ENCODE data around the gene PDE5A.
"Not testable (repeated sequence)": the region's sequence is repeated elsewhere in the genome, so short reads cannot be mapped to it uniquely, and the experiment has no call there.

Gene PDE5A

GRCh38 chr4:119638359-119638758 is 9.8 kb upstream of the PDE5A start:
- H3K36me3 ChIP-seq (ENCODE audit: control insufficient read depth, insufficient read depth, low read length) = no peaks in the 10 kb centered on the region

GRCh38 chr4:119636851-119637250 is 8.2 kb upstream of the PDE5A start:
- not testable (repeated sequence) for H3K9ac ChIP-seq (ENCODE audit: low read length); H3K36me3 ChIP-seq (ENCODE audit: control insufficient read depth, insufficient read depth, low read length); H3K4me3 ChIP-seq (ENCODE audit: low read length); H3K4me1 ChIP-seq (ENCODE audit: control insufficient read depth, insufficient read depth, low read length); H3K27ac ChIP-seq (ENCODE audit: low read depth, low read length); H3K27me3 ChIP-seq (ENCODE audit: control insufficient read depth, insufficient read depth, low read length)

More at GRCh38 chr4:119638359-119638758, 9.8 kb upstream of the PDE5A start:
- Histone ChIP-seq H3K4me1 (ENCODE audit: control insufficient read depth, insufficient read depth, low read length) (no peaks in the 10 kb centered on the region), H3K9ac (ENCODE audit: low read length) (no peak overlapping the region), H3K27me3 (ENCODE audit: control insufficient read depth, insufficient read depth, low read length) (no peaks in the 10 kb centered on the region), H3K4me3 (ENCODE audit: low read length) (no peak overlapping the region), H3K27ac (ENCODE audit: low read depth, low read length) (no peak overlapping the region)

GRCh38 chr4:119632216-119632615 is 3.6 kb upstream of the PDE5A start:
- no peak overlapping the region for H3K4me3 ChIP-seq (ENCODE audit: low read length)
- no peak overlapping the region for H3K9ac ChIP-seq (ENCODE audit: low read length)
- peaks cover 10% of the 10 kb centered on the region for H3K4me1 ChIP-seq (ENCODE audit: control insufficient read depth, insufficient read depth, low read length)
- no peak overlapping the region for H3K27ac ChIP-seq (ENCODE audit: low read depth, low read length)
- H3K36me3 ChIP-seq (ENCODE audit: control insufficient read depth, insufficient read depth, low read length) = no peaks in the 10 kb centered on the region
- H3K27me3 ChIP-seq (ENCODE audit: control insufficient read depth, insufficient read depth, low read length) = no peaks in the 10 kb centered on the region

- no peaks in the 10 kb centered on the region for H3K27me3 ChIP-seq (ENCODE audit: control insufficient read depth, insufficient read depth, low read length)
Observed at GRCh38 chr4:119629142-119629471, 503 bp upstream of the PDE5A start.

GRCh38 chr4:119627267-119628255 is 1.0 kb downstream of the PDE5A start:
- H3K4me3 ChIP-seq (ENCODE audit: low read length) = peak overlapping the region; percentile 95
- H3K4me1 ChIP-seq (ENCODE audit: control insufficient read depth, insufficient read depth, low read length) = peaks cover 21% of the 10 kb centered on the region
- peak overlapping the region; percentile 91 for H3K27ac ChIP-seq (ENCODE audit: low read depth, low read length)
- H3K27me3 ChIP-seq (ENCODE audit: control insufficient read depth, insufficient read depth, low read length) = no peaks in the 10 kb centered on the region
- no peaks in the 10 kb centered on the region for H3K36me3 ChIP-seq (ENCODE audit: control insufficient read depth, insufficient read depth, low read length)
- peak overlapping the region; percentile 77 for H3K9ac ChIP-seq (ENCODE audit: low read length)

More at GRCh38 chr4:119629142-119629471, 503 bp upstream of the PDE5A start:
- peak overlapping the region; percentile 93 for H3K4me3 ChIP-seq (ENCODE audit: low read length)
- H3K4me1 ChIP-seq (ENCODE audit: control insufficient read depth, insufficient read depth, low read length) = peaks cover 10% of the 10 kb centered on the region
- H3K36me3 ChIP-seq (ENCODE audit: control insufficient read depth, insufficient read depth, low read length) = no peaks in the 10 kb centered on the region
- H3K9ac ChIP-seq (ENCODE audit: low read length) = no peak overlapping the region
- peak overlapping the region; percentile 91 for H3K27ac ChIP-seq (ENCODE audit: low read depth, low read length)

GRCh38 chr4:119626943-119627266 is 1.7 kb downstream of the PDE5A start:
- no peak overlapping the region for H3K9ac ChIP-seq (ENCODE audit: low read length)
- no peaks in the 10 kb centered on the region for H3K27me3 ChIP-seq (ENCODE audit: control insufficient read depth, insufficient read depth, low read length)
- H3K36me3 ChIP-seq (ENCODE audit: control insufficient read depth, insufficient read depth, low read length) = no peaks in the 10 kb centered on the region

GRCh38 chr4:119626420-119626819 is 2.2 kb downstream of the PDE5A start:
- no peaks in the 10 kb centered on the region for H3K27me3 ChIP-seq (ENCODE audit: control insufficient read depth, insufficient read depth, low read length)
- peak overlapping the region; percentile 83 for H3K9ac ChIP-seq (ENCODE audit: low read length)
- H3K27ac ChIP-seq (ENCODE audit: low read depth, low read length) = peak overlapping the region; percentile 91
- H3K4me1 ChIP-seq (ENCODE audit: control insufficient read depth, insufficient read depth, low read length) = peaks cover 21% of the 10 kb centered on the region
- peak overlapping the region; percentile 95 for H3K4me3 ChIP-seq (ENCODE audit: low read length)
- H3K36me3 ChIP-seq (ENCODE audit: control insufficient read depth, insufficient read depth, low read length) = no peaks in the 10 kb centered on the region

More at GRCh38 chr4:119626943-119627266, 1.7 kb downstream of the PDE5A start:
- Histone ChIP-seq H3K4me3 (ENCODE audit: low read length) (peak overlapping the region; percentile 95), H3K27ac (ENCODE audit: low read depth, low read length) (peak overlapping the region; percentile 91), H3K4me1 (ENCODE audit: control insufficient read depth, insufficient read depth, low read length) (peaks cover 21% of the 10 kb centered on the region)

- Histone ChIP-seq H3K27me3 (ENCODE audit: control insufficient read depth, insufficient read depth, low read length) (no peaks in the 10 kb centered on the region), H3K27ac (ENCODE audit: low read depth, low read length) (peak overlapping the region; percentile 91), H3K9ac (ENCODE audit: low read length) (no peak overlapping the region), H3K36me3 (ENCODE audit: control insufficient read depth, insufficient read depth, low read length) (no peaks in the 10 kb centered on the region), H3K4me3 (ENCODE audit: low read length) (peak overlapping the region; percentile 95), H3K4me1 (ENCODE audit: control insufficient read depth, insufficient read depth, low read length) (peaks cover 22% of the 10 kb centered on the region)
Observed at GRCh38 chr4:119625761-119626160, 2.8 kb downstream of the PDE5A start.

- Histone ChIP-seq H3K4me3 (ENCODE audit: low read length) (peak overlapping the region; percentile 95), H3K9ac (ENCODE audit: low read length) (no peak overlapping the region), H3K27me3 (ENCODE audit: control insufficient read depth, insufficient read depth, low read length) (no peaks in the 10 kb centered on the region), H3K4me1 (ENCODE audit: control insufficient read depth, insufficient read depth, low read length) (peaks cover 26% of the 10 kb centered on the region), H3K36me3 (ENCODE audit: control insufficient read depth, insufficient read depth, low read length) (no peaks in the 10 kb centered on the region), H3K27ac (ENCODE audit: low read depth, low read length) (peak overlapping the region; percentile 91)
Observed at GRCh38 chr4:119624356-119624755, 4.2 kb downstream of the PDE5A start.

- Histone ChIP-seq H3K4me1 (ENCODE audit: control insufficient read depth, insufficient read depth, low read length) (peaks cover 28% of the 10 kb centered on the region), H3K9ac (ENCODE audit: low read length) (no peak overlapping the region), H3K4me3 (ENCODE audit: low read length) (peak overlapping the region; percentile 95), H3K27ac (ENCODE audit: low read depth, low read length) (peak overlapping the region; percentile 27), H3K36me3 (ENCODE audit: control insufficient read depth, insufficient read depth, low read length) (no peaks in the 10 kb centered on the region), H3K27me3 (ENCODE audit: control insufficient read depth, insufficient read depth, low read length) (no peaks in the 10 kb centered on the region)
Observed at GRCh38 chr4:119623025-119623424, 5.6 kb downstream of the PDE5A start.

GRCh38 chr4:119615068-119615719 is 13.4 kb downstream of the PDE5A start:
- Histone ChIP-seq H3K36me3 (ENCODE audit: control insufficient read depth, insufficient read depth, low read length) (no peaks in the 10 kb centered on the region), H3K27ac (ENCODE audit: low read depth, low read length) (no peak overlapping the region), H3K9ac (ENCODE audit: low read length) (no peak overlapping the region), H3K4me3 (ENCODE audit: low read length) (no peak overlapping the region), H3K4me1 (ENCODE audit: control insufficient read depth, insufficient read depth, low read length) (peaks cover 22% of the 10 kb centered on the region), H3K27me3 (ENCODE audit: control insufficient read depth, insufficient read depth, low read length) (no peaks in the 10 kb centered on the region)

- H3K27ac ChIP-seq (ENCODE audit: low read depth, low read length) = no peak overlapping the region
- peaks cover 5% of the 10 kb centered on the region for H3K4me1 ChIP-seq (ENCODE audit: control insufficient read depth, insufficient read depth, low read length)
- no peak overlapping the region for H3K9ac ChIP-seq (ENCODE audit: low read length)
- no peaks in the 10 kb centered on the region for H3K27me3 ChIP-seq (ENCODE audit: control insufficient read depth, insufficient read depth, low read length)
- peaks cover 7% of the 10 kb centered on the region for H3K36me3 ChIP-seq (ENCODE audit: control insufficient read depth, insufficient read depth, low read length)
- H3K4me3 ChIP-seq (ENCODE audit: low read length) = no peak overlapping the region
Observed at GRCh38 chr4:119604266-119604665, 24.3 kb downstream of the PDE5A start.
